HG02884 (cell line): ENCODE results near the gene CHRM4.
"Not testable (repeated sequence)": the region's sequence is repeated elsewhere in the genome, so short reads cannot be mapped to it uniquely, and the experiment has no call there.

ENCODE experiments used
- ATAC-seq: cut with Tn5 transposase; IDR thresholded peaks from one replicate; pipeline ENCODE4 v1.9.1; 2021; ENCODE audit warnings: mild to moderate bottlenecking, moderate library complexity; ENCODE audit not compliant: unreplicated experiment

Gene CHRM4

DNA sequence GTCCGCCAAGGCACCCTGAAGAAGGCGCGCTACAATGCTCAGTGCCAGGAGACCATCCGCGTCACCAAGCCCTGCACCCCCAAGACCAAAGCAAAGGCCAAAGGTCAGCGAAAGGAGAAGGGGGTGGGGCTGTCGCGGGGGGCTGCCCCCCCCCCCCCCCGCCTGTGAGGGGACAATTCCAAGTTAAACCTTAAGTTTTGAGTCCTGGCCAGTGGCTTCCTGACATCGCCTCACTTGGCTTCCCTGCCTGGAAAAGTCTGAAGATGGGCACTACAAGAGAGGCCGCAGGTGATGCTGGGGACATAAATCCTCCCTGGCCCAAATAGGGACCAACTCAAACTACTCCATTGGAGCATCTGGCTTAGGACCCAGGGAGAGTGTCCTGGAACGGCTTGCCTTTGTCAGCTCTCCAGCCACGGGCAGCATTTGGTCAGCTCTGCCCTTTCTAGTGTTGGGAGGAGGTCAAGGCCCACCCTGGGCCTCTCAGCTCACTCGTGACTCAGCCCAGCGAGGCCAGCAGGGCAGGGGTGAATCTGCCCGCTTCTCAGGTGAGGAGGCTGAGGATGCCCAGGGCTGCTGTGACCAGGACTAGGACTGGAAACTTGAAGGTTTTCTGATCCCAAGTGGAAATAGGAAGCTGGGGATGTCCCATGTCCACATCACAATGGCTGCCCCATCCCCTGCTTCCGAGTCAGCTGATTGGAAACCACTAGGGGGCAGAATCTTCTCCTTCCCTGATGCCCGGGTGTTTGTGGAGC is 8.8 kb downstream of the CHRM4 start:
- no peak for ATAC-seq

DNA sequence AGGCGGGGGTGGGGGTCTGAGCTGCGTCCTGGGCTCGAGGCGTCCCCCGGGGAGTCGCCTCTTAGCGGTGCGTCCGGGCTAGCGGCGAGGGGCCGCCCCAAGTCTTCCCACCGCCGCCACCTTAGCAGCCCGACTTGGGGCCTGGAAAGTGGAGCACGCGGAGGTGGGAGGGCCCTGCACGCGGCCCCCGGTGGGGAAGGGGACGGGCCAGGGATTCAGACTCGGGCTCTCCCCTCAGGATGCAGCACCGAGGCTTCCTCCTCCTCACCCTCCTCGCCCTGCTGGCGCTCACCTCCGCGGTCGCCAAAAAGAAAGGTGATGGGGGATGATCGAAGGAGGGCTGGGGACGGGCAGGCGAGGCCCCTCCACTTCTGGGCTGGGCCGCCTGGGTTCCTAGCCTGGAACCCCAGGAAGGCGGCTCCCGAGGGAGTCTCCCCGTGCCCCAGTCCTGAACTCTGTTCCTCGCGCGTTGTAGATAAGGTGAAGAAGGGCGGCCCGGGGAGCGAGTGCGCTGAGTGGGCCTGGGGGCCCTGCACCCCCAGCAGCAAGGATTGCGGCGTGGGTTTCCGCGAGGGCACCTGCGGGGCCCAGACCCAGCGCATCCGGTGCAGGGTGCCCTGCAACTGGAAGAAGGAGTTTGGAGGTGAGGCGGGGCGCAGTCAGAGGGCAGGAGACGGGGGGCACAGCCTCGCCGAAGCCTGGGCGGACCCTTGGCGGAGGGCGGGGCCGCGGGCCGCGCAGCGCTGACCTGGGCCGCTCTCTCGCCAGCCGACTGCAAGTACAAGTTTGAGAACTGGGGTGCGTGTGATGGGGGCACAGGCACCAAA is 9.5 kb downstream of the CHRM4 start:
- ATAC-seq, result no peak

DNA sequence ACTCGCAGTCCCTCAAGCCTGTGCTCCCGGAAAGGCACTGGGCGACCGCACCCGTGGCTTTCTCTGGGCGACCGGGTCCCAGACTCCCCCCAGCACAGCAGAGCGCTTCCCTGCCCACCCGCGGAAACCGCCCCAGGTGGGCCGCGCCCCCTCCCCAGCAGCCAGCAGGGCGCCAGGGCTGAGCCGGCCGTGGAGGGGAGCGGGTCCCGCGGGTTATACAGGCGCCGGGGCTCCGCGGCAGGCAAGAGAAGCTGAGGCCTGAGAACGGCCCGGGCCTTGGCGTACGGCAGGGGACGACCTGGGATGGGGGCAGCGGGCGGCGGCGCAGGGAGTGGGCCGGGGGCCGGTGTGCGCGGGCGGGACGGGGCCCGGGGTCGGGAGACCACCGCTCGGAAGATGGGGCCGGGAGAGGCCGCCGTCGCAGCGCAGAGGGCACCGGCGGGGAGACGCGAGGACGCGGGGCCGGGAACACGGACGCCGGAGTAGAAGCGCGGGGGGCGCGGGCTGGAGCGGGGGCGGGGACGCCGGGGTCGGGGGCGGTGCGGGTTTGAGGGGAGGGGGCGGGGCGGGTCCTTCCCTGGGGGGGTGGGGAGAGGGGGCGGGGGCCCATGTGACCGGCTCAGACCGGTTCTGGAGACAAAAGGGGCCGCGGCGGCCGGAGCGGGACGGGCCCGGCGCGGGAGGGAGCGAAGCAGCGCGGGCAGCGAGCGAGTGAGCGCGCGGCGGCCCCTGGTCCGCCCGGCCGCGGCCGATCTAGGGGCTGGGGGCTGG is 10.3 kb downstream of the CHRM4 start, which contains the start of gene MDK:
Gene MDK (plus strand): TSS at position 622 of the 771 bp plus-strand sequence. CDS start 389 bp downstream, outside the sequence.
- ATAC-seq, result no peak

DNA sequence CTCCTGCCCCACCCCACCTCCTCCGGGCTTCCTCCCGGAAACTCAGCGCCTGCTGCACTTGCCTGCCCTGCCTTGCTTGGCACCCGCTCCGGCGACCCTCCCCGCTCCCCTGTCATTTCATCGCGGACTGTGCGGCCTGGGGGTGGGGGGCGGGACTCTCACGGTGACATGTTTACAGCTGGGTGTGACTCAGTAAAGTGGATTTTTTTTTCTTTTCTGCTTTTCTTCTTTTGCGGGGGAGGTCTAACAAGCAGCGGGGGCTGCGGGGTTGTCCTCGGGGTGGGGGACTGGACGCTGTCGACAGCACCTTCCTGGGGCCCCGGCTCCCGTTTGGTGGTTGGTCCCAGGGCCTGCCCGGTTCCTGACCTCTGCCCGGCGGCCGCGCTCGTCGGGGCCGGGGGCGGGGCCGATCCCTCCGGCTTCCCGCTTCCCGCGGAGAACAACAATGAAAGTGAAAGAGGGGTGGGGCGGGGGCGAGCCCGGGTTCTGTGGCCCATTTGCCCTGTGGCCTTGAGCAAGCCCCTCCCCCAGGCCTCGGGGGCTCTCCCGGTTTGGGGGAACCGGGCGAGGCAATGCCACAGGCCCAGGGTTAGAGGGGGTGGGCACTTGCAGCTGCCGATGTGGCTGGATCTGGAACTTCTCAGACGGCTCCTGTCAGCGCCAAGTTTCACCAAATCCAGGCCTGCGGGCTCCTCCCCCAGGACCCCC is 11.1 kb downstream of the CHRM4 start:
- no peak for ATAC-seq

DNA sequence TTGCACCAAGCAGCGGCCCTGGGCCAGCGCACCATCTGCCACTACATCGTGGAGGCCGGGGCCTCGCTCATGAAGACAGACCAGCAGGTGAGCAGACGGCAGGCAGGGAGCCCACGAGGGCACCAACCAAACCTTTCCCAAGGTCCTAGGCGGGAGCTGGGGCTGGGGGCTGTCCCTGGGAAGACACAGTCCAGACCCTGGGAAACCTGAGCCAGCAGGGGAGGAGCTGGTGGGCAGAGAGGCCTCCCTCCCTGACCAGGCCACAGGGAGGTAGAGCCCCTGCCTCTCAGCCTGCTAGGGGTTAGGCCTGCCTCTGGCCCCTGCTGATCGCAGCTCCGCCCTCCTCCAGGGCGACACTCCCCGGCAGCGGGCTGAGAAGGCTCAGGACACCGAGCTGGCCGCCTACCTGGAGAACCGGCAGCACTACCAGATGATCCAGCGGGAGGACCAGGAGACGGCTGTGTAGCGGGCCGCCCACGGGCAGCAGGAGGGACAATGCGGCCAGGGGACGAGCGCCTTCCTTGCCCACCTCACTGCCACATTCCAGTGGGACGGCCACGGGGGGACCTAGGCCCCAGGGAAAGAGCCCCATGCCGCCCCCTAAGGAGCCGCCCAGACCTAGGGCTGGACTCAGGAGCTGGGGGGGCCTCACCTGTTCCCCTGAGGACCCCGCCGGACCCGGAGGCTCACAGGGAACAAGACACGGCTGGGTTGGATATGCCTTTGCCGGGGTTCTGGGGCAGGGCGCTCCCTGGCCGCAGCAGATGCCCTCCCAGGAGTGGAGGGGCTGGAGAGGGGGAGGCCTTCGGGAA is 11.9 kb downstream of the CHRM4 start:
- not testable (repeated sequence) for ATAC-seq

DNA sequence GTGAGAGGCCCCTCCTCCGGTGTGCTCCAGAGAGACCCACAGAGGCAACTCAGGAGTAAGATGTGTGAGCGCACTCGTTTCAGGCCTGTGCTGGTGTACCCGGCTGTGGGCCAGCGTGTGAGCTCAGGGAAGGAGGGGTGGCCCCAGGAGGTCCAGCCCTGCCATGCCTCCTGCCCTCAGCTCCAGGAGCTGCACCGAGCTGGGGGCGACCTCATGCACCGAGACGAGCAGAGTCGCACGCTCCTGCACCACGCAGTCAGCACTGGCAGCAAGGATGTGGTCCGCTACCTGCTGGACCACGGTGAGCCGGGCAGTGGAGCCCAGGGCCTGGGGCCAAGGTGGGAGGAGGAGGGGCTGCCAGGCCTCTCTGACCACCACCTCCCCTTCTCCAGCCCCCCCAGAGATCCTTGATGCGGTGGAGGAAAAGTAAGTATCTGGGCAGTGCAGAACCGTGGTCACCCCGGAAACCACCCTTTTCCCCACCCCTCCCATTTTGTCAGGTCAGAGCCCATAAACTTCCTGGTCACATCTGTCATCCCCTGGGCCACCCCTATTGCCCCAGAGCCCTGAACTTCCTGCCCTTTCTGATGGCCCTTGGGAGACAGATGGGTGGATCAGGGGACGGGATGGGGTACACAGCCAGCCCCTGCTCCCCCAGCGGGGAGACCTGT is 12.6 kb downstream of the CHRM4 start:
- ATAC-seq, result no peak

DNA sequence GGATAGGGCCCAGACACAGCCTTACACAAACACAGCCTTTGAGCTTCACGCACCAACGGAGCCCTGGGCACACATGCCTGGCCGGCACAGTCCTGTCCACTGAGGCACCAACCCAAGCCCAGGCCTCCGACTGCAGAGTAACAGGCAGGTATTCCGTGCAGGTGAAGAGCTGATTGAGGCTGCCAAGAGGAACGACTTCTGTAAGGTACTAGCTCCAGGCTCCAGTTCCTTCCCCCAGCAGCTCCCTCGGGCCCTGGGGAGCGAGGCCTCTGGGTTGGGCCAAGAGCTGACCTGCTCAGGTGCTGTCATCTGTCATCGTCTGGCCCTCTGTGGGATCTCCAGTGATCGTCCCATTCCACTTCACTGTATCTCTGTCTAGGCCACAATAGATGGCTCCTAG is 13.3 kb downstream of the CHRM4 start:
- no peak for ATAC-seq

DNA sequence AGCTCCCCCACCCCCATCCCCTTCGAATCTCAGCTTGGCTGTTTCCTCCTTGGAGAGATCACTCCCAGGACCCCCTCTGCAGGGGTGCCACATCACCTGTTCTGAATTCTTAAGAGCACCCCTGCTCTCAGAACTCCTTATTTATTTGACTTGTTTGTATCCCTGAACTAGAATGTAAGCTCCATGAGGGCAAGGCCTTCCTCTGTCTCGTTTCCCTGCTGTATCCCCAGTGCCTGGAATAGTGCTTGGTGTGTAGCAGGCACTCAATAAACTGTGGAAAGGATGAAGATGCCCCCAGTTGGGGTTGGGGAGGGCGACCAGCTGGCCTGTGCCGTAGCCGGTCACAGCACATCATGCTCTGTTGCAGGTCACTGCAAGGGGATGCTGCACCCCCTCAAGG is 13.7 kb downstream of the CHRM4 start:
- ATAC-seq, result no peak

DNA sequence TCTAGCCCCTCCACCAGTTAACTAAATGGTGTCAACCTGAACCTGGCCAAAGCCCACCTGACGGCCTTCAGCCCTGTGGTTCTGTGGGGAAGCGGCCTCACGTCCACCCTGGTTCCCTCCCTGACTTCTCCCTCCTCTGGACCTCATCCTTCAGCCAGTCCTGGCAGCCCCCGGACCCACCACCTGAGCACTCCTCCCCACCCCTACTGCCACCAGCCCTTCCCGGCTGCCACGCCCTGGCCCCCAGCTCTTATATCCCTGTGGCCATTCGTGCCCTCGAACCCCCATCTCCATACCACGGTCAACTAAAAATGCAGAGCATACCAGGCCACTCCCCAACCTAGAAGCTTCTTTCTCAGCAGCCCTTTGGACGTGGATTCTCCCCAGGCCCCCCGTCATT is 14.3 kb downstream of the CHRM4 start:
- no peak for ATAC-seq

DNA sequence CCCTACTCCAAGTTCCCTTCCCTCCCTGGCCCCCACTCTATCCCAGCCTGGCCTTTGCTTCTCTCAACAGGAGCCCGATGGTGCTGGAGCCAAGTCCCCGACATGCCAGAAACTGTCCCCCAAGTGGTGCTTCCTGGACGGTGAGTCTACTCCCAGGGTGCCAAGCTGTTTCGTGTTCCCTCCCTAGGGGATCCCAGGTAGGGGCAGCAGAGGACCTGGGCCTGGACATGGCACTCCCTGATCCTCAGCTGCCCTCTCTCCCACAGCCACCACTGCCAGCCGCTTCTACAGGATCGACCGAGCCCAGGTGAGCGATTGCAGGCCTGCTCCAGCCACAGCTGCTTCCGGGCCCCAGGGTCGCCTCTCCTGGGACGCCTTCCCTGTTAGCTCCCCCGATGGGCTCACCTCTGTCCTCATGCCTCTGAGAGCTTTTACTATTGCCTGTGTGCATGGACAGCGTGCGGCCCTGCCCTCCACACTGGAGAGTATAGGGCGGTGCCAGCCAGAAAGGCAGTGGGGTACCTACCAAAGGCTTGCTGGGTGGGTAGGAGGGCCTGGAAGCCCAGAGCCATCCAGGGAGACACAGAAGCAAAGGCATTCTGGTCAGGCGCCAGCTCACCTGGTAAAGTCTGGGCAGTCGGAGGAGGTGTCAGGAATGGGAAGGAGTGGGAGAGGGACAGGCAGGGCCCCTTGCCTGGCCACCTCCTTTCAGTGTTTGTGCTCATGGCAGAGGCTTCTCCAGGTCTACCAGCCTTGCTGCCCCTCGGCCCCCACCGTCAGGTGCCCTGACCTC is 15.1 kb downstream of the CHRM4 start:
- no peak for ATAC-seq

DNA sequence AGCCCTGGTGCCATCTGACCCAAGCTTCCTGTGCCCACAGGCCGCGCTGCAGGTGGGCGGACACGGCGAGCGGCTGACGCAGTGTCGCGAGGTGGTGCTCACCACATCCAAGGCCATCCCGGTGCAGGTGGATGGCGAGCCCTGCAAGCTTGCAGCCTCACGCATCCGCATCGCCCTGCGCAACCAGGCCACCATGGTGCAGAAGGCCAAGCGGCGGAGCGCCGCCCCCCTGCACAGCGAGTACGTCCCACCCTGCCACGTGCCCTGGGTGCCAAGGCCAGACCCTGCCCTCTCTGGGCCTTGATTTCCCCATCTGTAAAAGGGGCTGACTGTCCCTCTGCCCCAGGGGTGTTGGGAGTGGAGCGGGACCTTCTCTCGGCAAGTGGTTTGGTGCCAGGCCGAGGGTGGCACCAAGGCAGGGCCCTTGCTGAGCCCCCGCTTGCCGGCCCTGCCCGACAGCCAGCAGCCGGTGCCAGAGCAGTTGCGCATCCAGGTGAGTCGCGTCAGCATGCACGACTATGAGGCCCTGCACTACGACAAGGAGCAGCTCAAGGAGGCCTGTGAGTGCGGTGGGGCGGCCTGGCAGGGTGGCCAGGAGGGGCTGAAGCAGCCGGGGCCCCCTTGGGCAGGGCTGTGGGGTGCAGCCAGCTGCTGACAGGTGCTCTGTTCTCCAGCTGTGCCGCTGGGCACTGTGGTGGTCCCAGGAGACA is 16.0 kb downstream of the CHRM4 start:
- ATAC-seq, result no peak

DNA sequence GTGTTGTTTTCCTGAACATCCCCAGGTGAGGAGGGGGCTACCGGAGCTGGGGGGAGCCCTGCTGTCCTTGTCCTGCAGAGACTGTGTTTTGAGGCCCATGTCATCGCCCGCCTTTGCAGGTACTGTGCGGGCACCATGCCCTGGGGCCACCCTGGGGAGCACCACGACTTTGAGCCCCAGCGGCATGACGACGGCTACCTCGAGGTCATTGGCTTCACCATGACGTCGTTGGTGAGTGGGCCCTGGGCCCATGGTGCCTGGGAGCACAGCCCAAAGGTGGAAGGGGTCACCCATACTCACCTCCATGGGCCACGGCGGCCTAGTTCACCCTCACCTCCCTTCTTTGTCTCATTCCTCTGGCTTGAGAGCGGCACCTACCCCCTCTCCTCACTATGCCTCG is 16.8 kb downstream of the CHRM4 start:
- no peak for ATAC-seq

DNA sequence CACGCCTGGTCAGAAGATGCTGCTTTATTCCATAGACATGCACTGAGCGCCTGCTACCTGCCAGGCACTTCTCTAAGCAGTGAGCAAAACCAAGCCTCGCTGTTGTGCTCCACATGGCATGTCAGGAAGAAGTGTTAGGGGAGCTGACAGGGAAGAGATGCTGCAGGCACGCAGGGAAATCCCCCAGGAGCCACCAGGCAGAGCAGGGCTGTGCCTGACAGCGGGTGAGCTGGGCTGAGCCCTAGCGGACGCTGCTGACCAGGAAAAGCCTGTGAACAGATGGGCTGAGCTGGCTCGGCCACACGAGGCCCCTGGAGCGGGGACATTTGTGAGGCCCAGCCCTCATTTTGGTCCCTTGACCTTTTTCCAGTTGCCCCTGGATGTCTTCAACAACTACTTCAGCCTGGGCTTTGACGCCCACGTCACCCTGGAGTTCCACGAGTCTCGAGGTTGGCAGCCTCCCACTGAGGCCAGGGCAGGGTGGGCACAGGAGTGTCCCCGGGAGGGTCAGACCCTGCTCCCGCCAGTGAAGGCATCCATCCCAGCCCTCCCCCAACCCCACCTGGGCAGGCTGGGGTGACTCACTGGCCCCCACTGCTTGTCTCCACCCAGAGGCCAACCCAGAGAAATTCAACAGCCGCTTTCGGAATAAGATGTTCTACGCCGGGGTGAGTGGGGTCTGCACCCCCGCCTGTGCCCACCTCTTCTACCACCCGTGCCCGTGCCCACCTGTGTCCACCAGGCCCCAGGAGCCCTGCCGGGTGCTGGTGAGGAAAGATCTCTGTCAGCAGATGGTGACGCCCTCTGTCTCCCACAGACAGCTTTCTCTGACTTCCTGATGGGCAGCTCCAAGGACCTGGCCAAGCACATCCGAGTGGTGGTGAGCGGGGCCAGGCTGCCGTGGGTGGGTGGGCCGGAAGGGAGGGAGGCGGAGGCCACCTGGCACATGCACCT is 17.5 kb downstream of the CHRM4 start:
- ATAC-seq, result no peak

DNA sequence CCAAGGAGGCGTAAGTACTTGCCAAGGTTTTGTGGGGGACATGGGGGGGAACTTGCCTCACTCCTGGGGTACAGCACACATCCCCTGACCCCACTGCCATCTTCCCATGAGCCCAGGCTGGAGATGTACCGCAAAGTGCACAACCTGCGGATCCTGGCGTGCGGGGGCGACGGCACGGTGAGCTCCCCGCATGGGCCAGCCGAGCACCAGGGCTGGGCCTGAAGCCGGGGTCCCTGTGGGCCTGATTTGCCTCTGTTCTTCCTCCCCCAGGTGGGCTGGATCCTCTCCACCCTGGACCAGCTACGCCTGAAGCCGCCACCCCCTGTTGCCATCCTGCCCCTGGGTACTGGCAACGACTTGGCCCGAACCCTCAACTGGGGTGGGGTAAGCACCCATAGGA is 19.1 kb downstream of the CHRM4 start:
- ATAC-seq, result not testable (repeated sequence)

DNA sequence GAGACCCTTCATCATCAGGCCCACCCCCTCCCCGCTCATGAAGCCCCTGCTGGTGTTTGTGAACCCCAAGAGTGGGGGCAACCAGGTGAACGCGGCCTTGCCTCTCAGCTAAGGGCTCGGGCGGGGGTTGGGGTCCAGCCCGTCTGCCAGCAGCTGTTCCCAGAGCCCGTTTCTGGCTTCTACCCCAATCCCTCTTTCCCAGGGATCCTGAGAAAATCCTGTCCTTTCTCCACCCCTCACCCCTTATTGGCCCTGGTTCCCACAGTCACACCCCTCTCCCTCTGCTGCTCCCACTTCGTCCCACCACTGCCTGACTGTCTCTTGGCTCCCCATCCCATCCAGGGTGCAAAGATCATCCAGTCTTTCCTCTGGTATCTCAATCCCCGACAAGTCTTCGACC is 19.5 kb downstream of the CHRM4 start:
- no peak for ATAC-seq

DNA sequence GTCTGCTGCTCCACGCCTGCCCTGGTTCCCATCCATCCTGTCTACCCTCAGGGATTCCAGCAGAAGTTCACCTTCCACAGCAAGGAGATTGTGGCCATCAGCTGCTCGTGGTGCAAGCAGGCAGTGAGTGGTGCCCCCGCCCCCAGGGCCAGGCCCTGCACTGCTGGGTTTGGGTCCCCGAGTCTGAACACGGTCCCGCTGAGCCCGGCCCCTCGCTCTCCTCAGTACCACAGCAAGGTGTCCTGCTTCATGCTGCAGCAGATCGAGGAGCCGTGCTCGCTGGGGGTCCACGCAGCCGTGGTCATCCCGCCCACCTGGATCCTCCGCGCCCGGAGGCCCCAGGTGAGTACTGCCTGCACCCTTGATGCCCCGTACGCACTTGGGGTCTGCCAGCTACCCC is 20.3 kb downstream of the CHRM4 start:
- not testable (repeated sequence) for ATAC-seq

DNA sequence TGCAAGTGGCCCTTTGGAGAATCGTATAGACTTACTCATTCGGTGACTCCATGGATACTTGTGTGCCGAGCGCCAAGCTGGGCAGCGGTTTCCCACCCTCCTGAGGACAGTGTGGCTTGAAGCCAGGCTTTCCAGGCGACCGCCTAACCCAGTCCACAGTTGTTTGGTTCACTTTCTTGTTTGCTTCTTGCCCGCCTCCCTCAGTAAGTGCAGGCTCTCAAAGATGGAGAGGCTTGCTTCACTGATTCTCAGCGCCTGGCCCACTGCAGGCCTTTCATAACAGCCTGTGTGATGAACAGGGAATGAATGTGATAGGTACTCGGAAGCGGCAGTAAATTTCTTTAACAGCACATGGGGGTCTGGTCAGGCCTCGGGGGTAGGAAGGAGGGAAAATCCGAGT is 21.3 kb downstream of the CHRM4 start:
- ATAC-seq, result no peak
